GM19035 (cell line): ENCODE results near the gene LNP1.
"Not testable (repeated sequence)": the region's sequence is repeated elsewhere in the genome, so short reads cannot be mapped to it uniquely, and the experiment has no call there.

Experiments used
- ATAC-seq: cut with Tn5 transposase; IDR thresholded peaks from one replicate; pipeline ENCODE4 v1.9.1; 2021; ENCODE audit not compliant: unreplicated experiment

Gene LNP1

GRCh38 chr3:100400780-100401673 is at the start of gene LNP1, which contains the start of gene TOMM70:
Gene LNP1 (plus strand): TSS chr3:100401539. CDS start chr3:100429730, 28,191 bp downstream.
Gene TOMM70 (minus strand): TSS chr3:100401089. CDS start chr3:100400949, 140 bp downstream.
- peak; percentile 89 for ATAC-seq

GRCh38 chr3:100351770-100352169 is 49.6 kb upstream of the LNP1 start:
- ATAC-seq = not testable (repeated sequence)

- no peak for ATAC-seq
These were observed 48.8 kb upstream of the LNP1 start for GRCh38 chr3:100352296-100353231.

GRCh38 chr3:100354850-100355249 is 46.5 kb upstream of the LNP1 start:
- ATAC-seq = no peak

GRCh38 chr3:100358413-100358812 is 42.9 kb upstream of the LNP1 start:
- ATAC-seq = no peak

GRCh38 chr3:100359035-100359434 is 42.3 kb upstream of the LNP1 start:
- ATAC-seq = no peak

- no peak for ATAC-seq
These were observed 40.4 kb upstream of the LNP1 start for GRCh38 chr3:100360757-100361496.

- ATAC-seq = no peak
These were observed 39.4 kb upstream of the LNP1 start for GRCh38 chr3:100361897-100362296.

GRCh38 chr3:100364421-100364820 is 36.9 kb upstream of the LNP1 start:
- ATAC-seq = no peak

- ATAC-seq = no peak
These were observed 34.9 kb upstream of the LNP1 start for GRCh38 chr3:100366424-100366823.

- ATAC-seq = no peak
These were observed 32.9 kb upstream of the LNP1 start for GRCh38 chr3:100368441-100368840.

- no peak for ATAC-seq
These were observed 30.6 kb upstream of the LNP1 start for GRCh38 chr3:100370756-100371155.

- ATAC-seq = no peak
These were observed 26.8 kb upstream of the LNP1 start for GRCh38 chr3:100374521-100374920.

GRCh38 chr3:100376301-100376700 is 25.0 kb upstream of the LNP1 start:
- ATAC-seq = no peak

GRCh38 chr3:100384733-100385525 is 16.4 kb upstream of the LNP1 start:
- no peak for ATAC-seq

GRCh38 chr3:100386437-100387074 is 14.8 kb upstream of the LNP1 start:
- ATAC-seq = no peak

- no peak for ATAC-seq
These were observed 12.3 kb upstream of the LNP1 start for GRCh38 chr3:100389025-100389424.

GRCh38 chr3:100395679-100396431 is 5.5 kb upstream of the LNP1 start:
- no peak for ATAC-seq

- ATAC-seq = no peak
These were observed 4.4 kb upstream of the LNP1 start for GRCh38 chr3:100396967-100397366.
